GM21723 (cell line): ENCODE results near the gene CTNS.

Experiments used
- ATAC-seq: cut with Tn5 transposase; IDR thresholded peaks from one replicate; pipeline ENCODE4 v1.9.1; 2021; ENCODE audit warnings: mild to moderate bottlenecking, moderate library complexity; ENCODE audit not compliant: unreplicated experiment

Gene CTNS

GRCh38 chr17:3657874-3658783 lies 21.6 kb downstream of the CTNS start:
- no peak for ATAC-seq

GRCh38 chr17:3658784-3659449 lies 22.4 kb downstream of the CTNS start:
- ATAC-seq = no peak

- no peak for ATAC-seq
Observed at GRCh38 chr17:3659541-3660111, 23.1 kb downstream of the CTNS start.

GRCh38 chr17:3660311-3660891 lies 23.8 kb downstream of the CTNS start:
- no peak for ATAC-seq

GRCh38 chr17:3663102-3664011 lies 26.8 kb downstream of the CTNS start:
- no peak for ATAC-seq

GRCh38 chr17:3665834-3666233 lies 29.3 kb downstream of the CTNS start:
- ATAC-seq = no peak

GRCh38 chr17:3666516-3666915 lies 30.0 kb downstream of the CTNS start:
- ATAC-seq = no peak

- ATAC-seq = peak; percentile 9
Observed at GRCh38 chr17:3667366-3668278, 31.1 kb downstream of the CTNS start.

- peak; percentile 86 for ATAC-seq
Observed at GRCh38 chr17:3668279-3669084, 31.9 kb downstream of the CTNS start, which contains the start of the genes EMC6 and TAX1BP3. TSS of gene EMC6 (plus strand) at chr17:3668812. CDS start at chr17:3669147, 335 bp downstream. TSS of gene TAX1BP3 (minus strand) at chr17:3668578. CDS start at chr17:3668526, 52 bp downstream.

- ATAC-seq = peak; percentile 17
Observed at GRCh38 chr17:3669085-3669347, 32.5 kb downstream of the CTNS start.

- ATAC-seq = no peak
Observed at GRCh38 chr17:3669548-3669947, 33.0 kb downstream of the CTNS start.

GRCh38 chr17:3672571-3672970 lies 36.0 kb downstream of the CTNS start:
- ATAC-seq = no peak

GRCh38 chr17:3675886-3676285 lies 39.3 kb downstream of the CTNS start:
- no peak for ATAC-seq

- no peak for ATAC-seq
Observed at GRCh38 chr17:3678095-3678820, 41.7 kb downstream of the CTNS start.

- ATAC-seq = no peak
Observed at GRCh38 chr17:3678821-3679530, 42.4 kb downstream of the CTNS start.

GRCh38 chr17:3679531-3680126 lies 43.1 kb downstream of the CTNS start:
- ATAC-seq = no peak

- no peak for ATAC-seq
Observed at GRCh38 chr17:3681057-3681456, 44.5 kb downstream of the CTNS start.
